Endodermal cell (in vitro differentiated cells): ENCODE measurements around the gene NEMP2. TPM values are rescaled to one million over a fixed set of nuclear protein-coding genes. Genes with fewer than 3 reads are reported as not detected.

Experiments used
- DNase-seq: peaks from one replicate; pipeline ENCODE4 v3.0.0-alpha.2; 2017
- H3K27ac ChIP-seq: 2 replicates; pipeline ENCODE4 v1.5.1; 2013; ENCODE audit warnings: mild to moderate bottlenecking, low read depth, low read length, moderate library complexity
- H3K27me3 ChIP-seq: 2 replicates; pipeline ENCODE4 v1.6.1; 2013; ENCODE audit warnings: mild to moderate bottlenecking, low read length, moderate library complexity; ENCODE audit not compliant: insufficient read depth, control insufficient read depth, poor library complexity, severe bottlenecking
- H3K36me3 ChIP-seq: 2 replicates; pipeline ENCODE4 v1.7.0; 2013; ENCODE audit warnings: mild to moderate bottlenecking, low read length, moderate library complexity; ENCODE audit not compliant: control insufficient read depth, insufficient read depth
- H3K4me1 ChIP-seq: one replicate; pipeline ENCODE4 v1.7.0; 2013; ENCODE audit warnings: low read length; ENCODE audit not compliant: control insufficient read depth, insufficient read depth
- H3K4me3 ChIP-seq: 2 replicates; pipeline ENCODE4 v1.5.1; 2013; ENCODE audit warnings: mild to moderate bottlenecking, low read length, moderate library complexity
- H3K9ac ChIP-seq: 2 replicates; pipeline ENCODE4 v1.6.1; 2013; ENCODE audit warnings: mild to moderate bottlenecking, low read length, moderate library complexity; ENCODE audit not compliant: poor library complexity, severe bottlenecking; ENCODE audit errors: extremely low read depth
- H3K9me3 ChIP-seq: 2 replicates; pipeline ENCODE4 v1.6.1; 2013; ENCODE audit warnings: mild to moderate bottlenecking, low read length, moderate library complexity; ENCODE audit not compliant: control insufficient read depth
- H3K27ac Mint-ChIP-seq: 2 replicates; pipeline ENCODE4 v1.8.0; 2020; ENCODE audit warnings: mixed read lengths
- H3K27me3 Mint-ChIP-seq: 2 replicates; pipeline ENCODE4 v1.8.0; 2021; ENCODE audit warnings: mild to moderate bottlenecking, mixed read lengths; ENCODE audit not compliant: insufficient read depth
- H3K36me3 Mint-ChIP-seq: 2 replicates; pipeline ENCODE4 v1.8.0; 2020; ENCODE audit warnings: low read depth, mixed read lengths
- H3K4me1 Mint-ChIP-seq: 2 replicates; pipeline ENCODE4 v1.8.0; 2020; ENCODE audit warnings: mixed read lengths
- H3K4me3 Mint-ChIP-seq: 2 replicates; pipeline ENCODE4 v1.8.0; 2020; ENCODE audit warnings: mild to moderate bottlenecking, moderate library complexity, mixed read lengths
- H3K9me3 Mint-ChIP-seq: 2 replicates; pipeline ENCODE4 v1.8.0; 2020; ENCODE audit warnings: mild to moderate bottlenecking, mixed read lengths
- CTCF ChIP-seq: fragments of 200-600 bp; sonication (generic); conservative IDR thresholded peaks from 2 replicates; pipeline ENCODE4 v1.5.0; 2021; ENCODE audit warnings: antibody characterized with exemption, mild to moderate bottlenecking
- WGBS, 2 experiments: methylation state at CpG; one replicate each; pipeline versions ENCODE4 v1.1.5 to v1.1.7; 2013; ENCODE audit warnings: missing lambda C conversion rate in 2 of 2, mixed read lengths in 1 of 2; ENCODE audit not compliant: insufficient coverage in 1 of 2, insufficient read length in 1 of 2; 5-methylcytosine and 5-hydroxymethylcytosine counted together
- total RNA-seq, 2 donors: library from RNA; stranded (reverse); fragmentation: NEBNext Ultra II Directional in 1 of 2; extraction: Animal tissue kit (Norgen Biotek cat#: 25700) in 1 of 2; gene quantifications; 2 replicates in 1 of 2; 3 replicates in 1 of 2; pipeline ENCODE4 v1.2.1, GENCODE V29; 2021

Gene NEMP2
- total RNA-seq, 2 donors from 2014 or later: 7.2 to 11.3 TPM

- Histone ChIP-seq H3K9me3 (peaks cover 5% of the 10 kb centered on the region), H3K4me1 (peaks cover 10% of the 10 kb centered on the region), H3K27ac (no peak overlapping the region), H3K36me3 (no peaks in the 10 kb centered on the region), H3K4me3 (no peak overlapping the region), H3K9ac (no peak overlapping the region), H3K27me3 (no peaks in the 10 kb centered on the region)
- Mint-ChIP-seq H3K4me1 (peaks cover 17% of the 10 kb centered on the region), H3K9me3 (peaks cover 2% of the 10 kb centered on the region), H3K27ac (peak overlapping the region; percentile 27), H3K27me3 (no peaks in the 10 kb centered on the region), H3K36me3 (no peaks in the 10 kb centered on the region), H3K4me3 (no peak overlapping the region)
- 92 to 93% methylated on average over 1 of the region's 1 CpG for WGBS, 2 experiments
- TF ChIP-seq CTCF: no peak
- DNase-seq: no peak
Measured at GRCh38 chr2:190553254-190553653, 18.7 kb upstream of the NEMP2 start.

GRCh38 chr2:190551928-190552327 lies 17.4 kb upstream of the NEMP2 start:
- H3K4me1 ChIP-seq: peaks cover 10% of the 10 kb centered on the region
- H3K36me3 ChIP-seq: no peaks in the 10 kb centered on the region
- Mint-ChIP-seq H3K27ac (no peak overlapping the region), H3K27me3 (no peaks in the 10 kb centered on the region), H3K9me3 (peaks cover 2% of the 10 kb centered on the region), H3K4me1 (peaks cover 17% of the 10 kb centered on the region), H3K4me3 (no peak overlapping the region), H3K36me3 (no peaks in the 10 kb centered on the region)
- TF ChIP-seq CTCF: no peak
- peaks cover 5% of the 10 kb centered on the region for H3K9me3 ChIP-seq
- no peaks in the 10 kb centered on the region for H3K27me3 ChIP-seq
- DNase-seq: no peak
- H3K4me3 ChIP-seq: no peak overlapping the region
- H3K27ac ChIP-seq: no peak overlapping the region
- 88 to 91% methylated on average over 3 to 4 of the region's 4 CpGs for WGBS, 2 experiments
- no peak overlapping the region for H3K9ac ChIP-seq

- H3K27ac ChIP-seq: no peak overlapping the region
- Mint-ChIP-seq H3K27me3 (no peaks in the 10 kb centered on the region), H3K4me3 (no peak overlapping the region), H3K27ac (no peak overlapping the region), H3K4me1 (peaks cover 12% of the 10 kb centered on the region), H3K36me3 (no peaks in the 10 kb centered on the region), H3K9me3 (no peaks in the 10 kb centered on the region)
- peaks cover 10% of the 10 kb centered on the region for H3K4me1 ChIP-seq
- H3K4me3 ChIP-seq: no peak overlapping the region
- no peaks in the 10 kb centered on the region for H3K27me3 ChIP-seq
- no peak overlapping the region for H3K9ac ChIP-seq
- DNase-seq: no peak
- peak; percentile 44 for TF ChIP-seq CTCF
- WGBS, 2 experiments: 97 to 100% methylated on average over 1 to 3 of the region's 3 CpGs
- H3K9me3 ChIP-seq: no peaks in the 10 kb centered on the region
- H3K36me3 ChIP-seq: no peaks in the 10 kb centered on the region
Measured at GRCh38 chr2:190550137-190550536, 15.6 kb upstream of the NEMP2 start.
